NCI-H1436 treated with DMSO at 0.1 percent for 48 hours (cell line): ENCODE results near the gene MYADML2.
"Not testable (repeated sequence)": the region's sequence is repeated elsewhere in the genome, so short reads cannot be mapped to it uniquely, and the experiment has no call there.

Source experiments
- DNase-seq: peaks from one replicate; lab custom pipeline; 2025; lab: John Stamatoyannopoulos, UW

Gene MYADML2

GRCh38 chr17:81924557-81925532 lies 22.2 kb downstream of the MYADML2 start:
- no peak for DNase-seq

- no peak for DNase-seq
These were observed 23.5 kb downstream of the MYADML2 start for GRCh38 chr17:81923302-81924260.

GRCh38 chr17:81922566-81923301 lies 24.3 kb downstream of the MYADML2 start:
- DNase-seq, result no peak

- DNase-seq, result no peak
These were observed 25.0 kb downstream of the MYADML2 start for GRCh38 chr17:81921996-81922565.

- no peak for DNase-seq
These were observed 25.5 kb downstream of the MYADML2 start for GRCh38 chr17:81921537-81921862.

- no peak for DNase-seq
These were observed 26.2 kb downstream of the MYADML2 start for GRCh38 chr17:81920612-81921536.

GRCh38 chr17:81918832-81919545 lies 28.0 kb downstream of the MYADML2 start:
- DNase-seq, result no peak

- not testable (repeated sequence) for DNase-seq
These were observed 28.7 kb downstream of the MYADML2 start for GRCh38 chr17:81918333-81918669.

- peak; percentile 19 for DNase-seq
These were observed 29.3 kb downstream of the MYADML2 start, which contains the start of gene SIRT7 for GRCh38 chr17:81917565-81918332. TSS of gene SIRT7 (minus strand) at chr17:81918176. CDS start at chr17:81918131, 45 bp downstream.

- DNase-seq, result no peak
These were observed 30.6 kb downstream of the MYADML2 start for GRCh38 chr17:81916234-81917001.

GRCh38 chr17:81915331-81915730 lies 31.7 kb downstream of the MYADML2 start:
- no peak for DNase-seq

- no peak for DNase-seq
These were observed 32.8 kb downstream of the MYADML2 start for GRCh38 chr17:81914103-81914850.

GRCh38 chr17:81913394-81914102 lies 33.5 kb downstream of the MYADML2 start:
- no peak for DNase-seq

- DNase-seq, result no peak
These were observed 34.4 kb downstream of the MYADML2 start for GRCh38 chr17:81912441-81913309.

GRCh38 chr17:81911969-81912368 lies 35.1 kb downstream of the MYADML2 start:
- DNase-seq, result no peak
